VCaP (cell line): ENCODE results near the gene EPHA8.

Source experiments
- H3K27ac ChIP-seq: fragments of 450-650 bp; 2 replicates; pipeline ENCODE4 v1.5.1; 2017
- CTCF ChIP-seq: fragments of 450-650 bp; conservative IDR thresholded peaks from 2 replicates; pipeline ENCODE4 v1.5.1; 2017; ENCODE audit warnings: mild to moderate bottlenecking, moderate library complexity

The EPHA8 gene

GRCh38 chr1:22602060-22602740 lies 38.9 kb downstream of the EPHA8 start:
- TF ChIP-seq CTCF: no peak
- H3K27ac ChIP-seq: no peak overlapping the region

GRCh38 chr1:22606161-22606560 lies 42.9 kb downstream of the EPHA8 start:
- TF ChIP-seq CTCF: no peak
- no peak overlapping the region for H3K27ac ChIP-seq

- no peak overlapping the region for H3K27ac ChIP-seq
These were observed 43.9 kb downstream of the EPHA8 start for GRCh38 chr1:22607154-22607553.

GRCh38 chr1:22608361-22608760 lies 45.1 kb downstream of the EPHA8 start:
- no peak for TF ChIP-seq CTCF

More at GRCh38 chr1:22607154-22607553, 43.9 kb downstream of the EPHA8 start:
- no peak for TF ChIP-seq CTCF

GRCh38 chr1:22609291-22609690 lies 46.0 kb downstream of the EPHA8 start:
- TF ChIP-seq CTCF: no peak
- H3K27ac ChIP-seq: no peak overlapping the region

More at GRCh38 chr1:22608361-22608760, 45.1 kb downstream of the EPHA8 start:
- no peak overlapping the region for H3K27ac ChIP-seq

- TF ChIP-seq CTCF: no peak
- H3K27ac ChIP-seq: no peak overlapping the region
These were observed 48.2 kb downstream of the EPHA8 start for GRCh38 chr1:22611530-22611947.

GRCh38 chr1:22612671-22613571 lies 49.6 kb downstream of the EPHA8 start:
- H3K27ac ChIP-seq: no peak overlapping the region
- TF ChIP-seq CTCF: no peak
